NOMO-1 treated with dmso at 0.1 percent for 144 hours (cell line): Measurements from ENCODE around the gene ZC3H12A.
A peak's percentile ranks its signal among the peaks of the same experiment; 100 is the strongest.

ENCODE experiments used
- DNase-seq: peaks from one replicate; lab custom pipeline; 2025; ENCODE audit not compliant: unreplicated experiment; lab: John Stamatoyannopoulos, UW

The ZC3H12A gene

DNA sequence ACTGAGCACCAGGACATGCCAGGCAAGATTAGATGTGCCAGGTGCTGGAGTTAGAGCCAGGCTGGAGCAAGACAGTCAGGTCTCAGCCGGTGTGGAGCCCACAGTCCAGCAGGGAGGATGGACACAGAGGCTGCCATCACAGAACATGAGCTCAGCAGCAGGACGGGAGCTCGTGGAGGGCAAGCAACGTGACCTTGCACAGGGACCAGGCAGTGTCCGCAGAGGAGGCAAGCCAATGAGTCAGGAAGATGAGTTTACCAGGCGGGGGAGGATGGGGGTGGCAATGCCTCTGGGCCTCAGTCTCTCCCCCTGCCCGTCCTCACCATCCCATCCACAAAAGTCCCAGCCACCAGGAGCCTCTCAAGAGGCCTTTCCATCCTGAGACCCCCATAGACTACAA, 20.7 kb upstream of the ZC3H12A start:
- DNase-seq, result no peak

DNA sequence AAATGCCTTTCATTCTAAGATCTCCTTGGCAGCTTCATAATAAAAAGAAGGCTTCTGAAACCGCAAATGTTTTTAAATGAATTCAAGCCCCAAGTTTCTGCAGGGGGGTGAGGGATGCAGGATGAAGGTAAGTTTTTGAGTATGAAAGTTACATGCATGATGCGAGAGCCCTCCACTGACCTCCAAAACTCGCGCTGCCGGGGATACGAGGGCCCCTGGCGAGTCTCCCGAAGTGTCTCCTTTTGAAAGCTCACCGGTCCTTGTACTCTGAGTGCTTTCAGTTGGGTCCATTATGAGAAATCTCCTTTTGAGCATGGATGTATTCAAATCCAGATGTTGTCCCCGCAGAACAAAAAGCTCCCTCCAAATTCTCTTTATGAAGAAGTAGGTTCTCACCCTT, 18.9 kb upstream of the ZC3H12A start:
- no peak for DNase-seq

GRCh38 chr1:37456614-37457013, 17.8 kb upstream of the ZC3H12A start:
- DNase-seq, result no peak

DNA sequence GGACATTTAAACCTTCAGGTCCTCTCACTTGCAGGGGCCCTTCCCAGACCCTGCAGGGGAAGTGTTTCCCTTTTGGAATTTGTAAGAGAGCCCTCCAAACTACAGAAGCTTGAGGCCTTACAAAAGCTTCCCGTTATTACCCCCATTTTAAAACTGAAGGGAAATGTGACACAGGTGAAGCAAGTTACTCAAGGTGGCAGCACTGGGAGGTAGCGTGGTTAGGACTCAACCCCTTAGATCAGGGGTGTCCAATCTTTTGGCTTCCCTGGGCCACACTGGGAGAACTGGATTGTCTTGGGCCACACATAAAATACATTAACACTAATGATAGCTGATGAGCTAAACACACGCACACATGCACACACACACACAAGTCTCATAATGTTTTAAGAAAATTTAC, 15.8 kb upstream of the ZC3H12A start:
- DNase-seq, result no peak

- DNase-seq, result no peak
These were observed 12.5 kb upstream of the ZC3H12A start for GRCh38 chr1:37461698-37462436.

DNA sequence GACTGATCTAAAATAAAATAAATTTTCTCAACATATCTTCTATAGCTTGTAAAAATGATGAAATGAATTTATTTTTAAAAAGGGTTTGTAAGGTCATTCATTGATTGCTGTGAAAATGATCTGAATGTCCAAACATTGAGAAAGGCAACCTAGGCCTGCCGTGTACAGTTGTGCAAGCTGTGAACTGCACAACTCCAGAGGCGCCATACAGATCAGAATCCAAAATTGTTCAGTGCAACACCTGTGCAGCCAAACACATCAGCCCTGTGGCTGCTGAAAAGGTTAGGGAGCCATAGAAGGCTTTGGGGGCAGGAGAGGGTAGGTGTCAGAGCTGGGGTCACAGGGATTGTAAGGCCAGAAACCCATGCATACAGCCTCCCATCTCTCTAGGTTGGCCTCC, 9.9 kb upstream of the ZC3H12A start:
- no peak for DNase-seq

DNA sequence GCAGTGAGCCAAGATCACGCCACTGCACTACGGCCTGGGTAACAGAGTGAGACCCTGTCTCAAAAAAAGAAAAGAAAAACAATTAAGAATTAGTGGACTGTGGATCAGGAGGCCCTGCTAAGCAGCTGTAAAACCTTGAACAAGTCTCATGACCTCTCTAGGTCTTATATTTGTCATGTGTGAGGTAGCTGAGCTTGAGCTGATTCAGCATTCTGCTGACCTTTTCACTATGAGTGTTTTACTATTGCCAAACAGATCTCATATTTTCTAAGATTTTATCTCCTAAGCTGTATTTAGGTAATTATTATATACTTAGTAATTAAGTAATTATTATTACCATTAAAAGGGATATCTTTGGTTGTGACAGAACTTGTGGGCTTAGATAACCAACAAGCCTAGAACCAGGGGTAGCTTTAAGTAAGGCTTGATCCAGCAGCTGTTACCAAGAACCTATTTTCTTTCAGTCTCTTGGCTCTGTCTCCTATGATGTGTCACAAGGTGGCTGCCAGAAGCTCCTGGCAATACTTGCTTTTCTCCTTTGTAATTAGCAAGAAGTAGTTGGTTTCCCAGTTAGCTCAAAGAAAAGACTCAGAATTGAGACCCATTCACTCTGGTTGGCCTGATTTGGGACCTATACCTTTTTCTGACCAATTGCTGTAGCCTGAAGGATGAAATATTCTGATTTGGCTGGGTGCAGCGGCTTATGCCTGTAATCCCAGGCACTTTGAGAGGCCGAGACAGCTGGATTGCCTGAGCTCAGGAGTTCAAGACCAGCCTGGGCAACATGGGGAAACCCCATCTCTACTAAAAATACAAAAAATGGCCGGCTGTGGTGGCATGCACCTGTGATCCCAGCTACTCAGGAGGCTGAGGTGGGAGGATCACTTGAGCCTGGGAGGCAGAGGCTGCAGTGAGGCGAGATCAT, 8.5 kb upstream of the ZC3H12A start:
- no peak for DNase-seq

- DNase-seq, result no peak
These were observed 6.3 kb upstream of the ZC3H12A start for GRCh38 chr1:37468037-37468436.

DNA sequence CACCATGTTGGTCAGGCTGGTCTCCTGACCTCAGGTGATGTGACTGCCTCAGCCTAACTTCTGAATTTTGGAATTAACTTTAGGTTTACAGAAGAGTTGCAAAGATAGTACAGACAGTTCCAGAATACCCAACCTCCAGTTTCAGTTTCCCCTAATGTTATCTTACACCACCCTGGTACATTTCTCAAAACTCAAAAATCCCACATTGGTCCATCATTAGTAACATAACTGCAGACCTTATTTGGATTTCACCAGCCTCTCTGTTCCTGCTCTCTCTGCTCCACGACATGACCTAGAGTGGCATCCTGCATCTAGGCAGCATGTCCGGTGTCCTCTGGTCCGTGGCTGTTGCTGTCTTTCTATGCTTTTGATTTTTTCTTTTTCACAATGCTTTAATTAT, 5.0 kb upstream of the ZC3H12A start:
- no peak for DNase-seq

- DNase-seq, result no peak
These were observed 2.8 kb upstream of the ZC3H12A start for GRCh38 chr1:37471345-37472231.

DNA sequence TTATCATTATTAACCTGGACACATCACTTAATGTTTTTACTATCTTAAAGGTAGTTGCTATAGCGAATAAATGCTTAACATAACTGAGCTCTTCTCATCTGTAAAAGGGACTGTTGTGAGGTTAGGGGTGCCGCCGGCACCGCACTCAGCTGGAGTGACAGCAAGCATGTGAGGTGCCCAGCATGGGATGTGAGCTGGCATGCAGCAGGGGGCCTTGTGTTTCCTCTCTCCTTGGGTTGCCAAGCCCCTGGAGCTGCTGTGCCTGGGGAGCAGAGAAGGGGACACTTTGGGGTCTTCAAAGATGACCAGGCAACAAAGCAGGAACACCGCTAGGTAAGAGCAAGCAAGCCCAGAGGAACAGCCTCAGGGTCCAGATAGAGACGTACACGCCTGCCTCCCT, 2.1 kb upstream of the ZC3H12A start:
- no peak for DNase-seq

- DNase-seq, result no peak
These were observed 1.4 kb upstream of the ZC3H12A start for GRCh38 chr1:37472994-37473393.

GRCh38 chr1:37473431-37474045, 842 bp upstream of the ZC3H12A start:
- peak; percentile 8 for DNase-seq

DNA sequence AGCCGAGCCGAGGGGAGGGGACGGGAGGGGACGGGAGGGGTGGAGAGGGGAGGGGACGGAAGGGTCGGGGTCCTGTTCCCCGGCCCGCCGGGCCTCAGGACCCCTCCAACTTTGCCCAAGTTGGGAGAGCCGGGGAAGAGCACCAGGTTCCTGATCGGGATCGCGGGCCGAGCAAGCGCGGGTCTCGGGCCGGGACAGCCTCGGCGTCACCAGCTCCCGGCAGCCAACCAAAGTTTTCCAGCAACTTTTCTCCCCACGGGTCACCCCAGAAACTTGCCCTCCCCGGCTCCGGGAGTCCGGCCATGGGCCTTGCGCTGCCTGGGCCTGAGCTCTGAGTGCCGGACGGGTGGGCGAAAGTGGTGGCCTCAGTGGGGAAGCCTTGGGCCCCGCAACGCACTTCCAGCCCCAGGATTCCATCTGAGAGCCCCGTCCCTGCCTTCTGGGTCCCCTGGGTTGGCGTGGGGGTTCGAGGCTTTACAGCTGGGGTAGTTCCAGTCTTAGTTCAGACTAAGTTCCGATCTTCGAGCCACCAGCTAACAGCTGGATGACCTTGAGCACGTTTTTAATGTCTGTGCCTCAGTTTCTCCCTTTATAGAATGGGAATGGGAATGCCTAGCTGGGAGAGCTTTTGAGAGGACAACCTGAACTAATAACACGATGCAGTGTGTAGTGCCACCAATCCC, 458 bp downstream of the ZC3H12A start:
- no peak for DNase-seq

DNA sequence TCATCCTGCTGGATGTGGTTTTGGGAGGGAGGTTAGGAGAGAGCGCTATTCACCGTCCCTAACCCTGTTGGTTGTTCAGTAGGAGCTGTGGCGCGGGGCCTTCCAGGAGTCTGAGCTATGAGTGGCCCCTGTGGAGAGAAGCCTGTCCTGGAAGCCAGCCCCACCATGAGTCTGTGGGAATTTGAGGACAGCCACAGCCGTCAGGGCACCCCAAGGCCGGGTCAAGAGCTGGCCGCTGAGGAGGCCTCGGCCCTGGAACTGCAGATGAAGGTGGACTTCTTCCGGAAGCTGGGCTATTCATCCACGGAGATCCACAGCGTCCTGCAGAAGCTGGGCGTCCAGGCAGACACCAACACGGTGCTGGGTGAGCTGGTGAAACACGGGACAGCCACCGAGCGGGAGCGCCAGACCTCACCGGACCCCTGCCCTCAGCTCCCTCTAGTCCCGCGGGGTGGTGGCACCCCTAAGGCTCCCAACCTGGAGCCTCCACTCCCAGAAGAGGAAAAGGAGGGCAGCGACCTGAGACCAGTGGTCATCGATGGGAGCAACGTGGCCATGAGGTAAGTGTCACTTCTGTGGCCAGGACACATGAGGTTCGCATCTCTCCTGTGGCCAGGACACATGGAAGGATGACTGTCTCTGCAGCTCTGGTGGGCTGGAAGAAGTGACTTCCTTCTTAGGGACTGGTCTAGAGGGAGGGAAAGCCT, 1.2 kb downstream of the ZC3H12A start:
- no peak for DNase-seq

GRCh38 chr1:37476087-37476452, 1.7 kb downstream of the ZC3H12A start:
- no peak for DNase-seq

GRCh38 chr1:37476460-37477197, 2.2 kb downstream of the ZC3H12A start:
- no peak for DNase-seq

DNA sequence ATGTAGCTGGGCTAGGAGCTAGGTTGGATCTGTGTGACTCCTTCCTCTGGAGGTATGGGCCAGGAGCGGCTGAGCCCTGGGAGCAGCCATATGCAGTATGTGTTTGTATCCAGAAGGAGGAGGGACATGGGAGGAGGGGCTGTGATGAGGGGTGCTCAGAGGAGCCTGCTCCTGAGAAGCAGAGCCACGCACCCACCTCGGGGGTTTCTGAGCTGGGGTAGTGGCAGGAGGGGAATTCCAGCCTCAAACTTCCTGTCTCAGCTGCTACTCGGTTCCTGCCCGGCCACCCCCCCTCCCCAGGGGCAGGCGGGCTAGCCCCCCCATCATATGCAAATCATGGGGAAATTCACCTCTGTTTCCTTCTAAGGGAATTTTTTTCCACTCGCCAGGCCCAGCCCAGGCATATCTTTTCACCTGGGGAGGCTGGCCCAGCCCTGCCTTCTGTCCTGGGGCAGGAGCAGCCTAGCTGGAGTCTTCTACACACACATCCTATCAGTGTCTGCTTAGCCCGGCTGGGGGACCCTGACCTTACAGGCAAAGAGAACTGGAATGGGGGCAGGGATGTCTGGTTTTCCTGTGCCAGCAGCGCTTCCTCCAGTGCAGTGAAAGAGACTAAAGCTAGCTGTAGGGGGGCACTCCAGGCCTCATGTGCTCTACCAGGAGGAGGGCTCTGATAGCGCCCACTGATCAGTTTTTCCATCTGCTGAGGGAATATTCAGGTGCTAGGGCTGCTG, 3.0 kb downstream of the ZC3H12A start:
- no peak for DNase-seq
